HG03457 (cell line): ENCODE measurements around the gene ZCCHC14.
"Not testable (repeated sequence)": the region's sequence is repeated elsewhere in the genome, so short reads cannot be mapped to it uniquely, and the experiment has no call there.

ENCODE experiments used
- ATAC-seq: cut with Tn5 transposase; IDR thresholded peaks from one replicate; pipeline ENCODE4 v1.9.1; 2021; ENCODE audit warnings: moderate number of reproducible peaks; ENCODE audit not compliant: unreplicated experiment

The ZCCHC14 gene

DNA sequence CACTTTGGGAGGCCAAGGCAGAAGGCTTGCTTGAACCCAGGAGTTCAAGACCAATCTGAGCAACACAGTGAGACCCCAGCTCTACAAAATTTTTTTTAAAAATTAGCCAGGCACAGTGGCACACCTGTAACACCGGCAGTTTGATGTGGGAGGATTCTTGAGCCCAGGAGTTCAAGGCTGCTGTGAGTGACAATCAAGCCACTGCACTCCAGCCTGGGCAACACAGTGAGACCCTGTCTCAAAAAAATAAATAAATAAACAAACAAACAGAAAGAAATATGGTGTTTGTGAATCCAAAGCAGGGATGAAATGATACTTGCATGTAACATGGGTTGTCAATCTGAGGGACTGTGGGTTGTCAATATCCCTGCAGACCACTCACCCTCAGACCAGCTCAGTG, 125.9 kb downstream of the ZCCHC14 start:
- ATAC-seq: no peak

DNA sequence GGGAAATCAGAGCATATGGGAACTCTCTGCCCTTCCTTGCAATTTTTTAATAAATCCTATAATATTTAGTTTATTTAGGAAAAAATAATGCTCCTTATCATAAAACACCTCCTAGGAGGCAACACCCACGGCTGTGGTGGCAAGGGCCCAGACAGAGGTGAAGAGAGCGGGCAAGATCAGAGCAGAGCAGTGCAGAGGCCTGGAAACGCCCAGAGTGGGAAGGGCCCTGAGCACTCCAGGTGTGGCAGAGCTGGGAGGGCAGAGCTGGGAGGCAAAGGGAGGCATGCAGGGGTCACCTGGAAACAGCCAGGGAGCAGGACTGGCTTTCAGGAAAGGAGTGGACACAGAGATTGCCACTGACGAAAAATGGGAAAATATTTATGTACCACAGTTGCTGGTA, 126.5 kb downstream of the ZCCHC14 start:
- ATAC-seq: no peak

DNA sequence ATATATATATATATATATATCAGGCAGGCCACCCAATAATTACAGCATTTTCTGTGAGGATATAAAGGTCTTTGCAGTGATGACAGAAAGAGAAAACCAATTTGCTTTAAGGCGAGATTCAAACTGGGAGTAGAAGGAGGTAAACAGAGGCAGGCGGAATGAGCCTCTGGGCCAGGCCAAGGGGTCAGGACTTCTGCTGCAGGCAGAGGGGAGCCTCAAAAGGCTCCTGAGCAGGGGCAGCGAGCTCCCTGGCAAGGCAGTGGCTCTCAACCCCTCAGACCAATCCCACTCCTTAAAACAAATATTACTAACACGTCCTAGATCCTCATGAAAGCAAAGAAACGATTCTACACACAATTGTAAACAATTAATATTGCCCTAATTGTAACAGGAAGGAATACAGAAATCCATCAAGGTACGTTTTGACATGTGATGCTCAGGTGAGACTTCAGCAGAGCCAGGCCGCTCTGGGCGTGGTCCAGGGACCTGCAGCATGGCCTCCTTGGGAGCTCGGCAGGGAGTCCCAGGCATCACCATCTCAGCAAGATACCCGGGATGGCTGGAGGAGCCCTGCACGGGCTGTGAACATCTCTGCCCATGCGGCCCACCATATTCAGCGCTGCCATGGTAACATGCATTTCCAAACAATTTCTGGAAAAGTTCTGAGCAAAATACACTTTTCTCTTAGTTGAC, 127.7 kb downstream of the ZCCHC14 start:
- no peak for ATAC-seq

DNA sequence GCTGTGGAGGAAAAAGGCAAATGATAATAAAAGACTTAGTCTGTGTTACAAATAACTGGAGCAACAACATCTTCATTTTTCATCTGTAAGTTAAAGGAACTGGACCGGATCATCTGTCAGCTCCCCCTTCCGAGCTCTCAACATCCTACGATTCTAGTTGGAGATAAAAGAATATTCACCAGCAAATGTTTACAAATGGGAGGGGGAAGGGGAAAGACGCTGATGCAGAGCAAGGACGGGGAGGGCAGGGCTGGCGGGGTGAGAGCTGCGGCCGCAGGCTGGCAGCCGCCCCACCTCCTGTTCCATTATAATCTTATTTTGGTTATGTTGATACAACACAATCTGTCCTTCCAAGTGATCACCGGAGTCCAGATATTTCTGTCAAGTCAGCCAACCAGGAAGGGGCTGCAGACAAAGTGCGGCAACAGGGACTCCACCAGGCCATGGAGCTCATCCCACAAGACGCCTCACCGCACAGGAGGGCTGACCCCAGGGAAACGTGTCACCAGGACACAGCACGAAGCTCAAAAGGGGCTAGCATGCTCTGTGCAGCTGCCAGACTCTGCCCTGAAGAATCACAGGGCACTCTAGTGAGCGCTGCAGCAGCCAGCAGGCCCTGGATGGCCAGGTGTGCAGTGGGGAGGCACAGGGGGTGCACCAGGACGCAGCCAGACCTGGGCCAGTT, 128.9 kb downstream of the ZCCHC14 start:
- ATAC-seq: no peak

DNA sequence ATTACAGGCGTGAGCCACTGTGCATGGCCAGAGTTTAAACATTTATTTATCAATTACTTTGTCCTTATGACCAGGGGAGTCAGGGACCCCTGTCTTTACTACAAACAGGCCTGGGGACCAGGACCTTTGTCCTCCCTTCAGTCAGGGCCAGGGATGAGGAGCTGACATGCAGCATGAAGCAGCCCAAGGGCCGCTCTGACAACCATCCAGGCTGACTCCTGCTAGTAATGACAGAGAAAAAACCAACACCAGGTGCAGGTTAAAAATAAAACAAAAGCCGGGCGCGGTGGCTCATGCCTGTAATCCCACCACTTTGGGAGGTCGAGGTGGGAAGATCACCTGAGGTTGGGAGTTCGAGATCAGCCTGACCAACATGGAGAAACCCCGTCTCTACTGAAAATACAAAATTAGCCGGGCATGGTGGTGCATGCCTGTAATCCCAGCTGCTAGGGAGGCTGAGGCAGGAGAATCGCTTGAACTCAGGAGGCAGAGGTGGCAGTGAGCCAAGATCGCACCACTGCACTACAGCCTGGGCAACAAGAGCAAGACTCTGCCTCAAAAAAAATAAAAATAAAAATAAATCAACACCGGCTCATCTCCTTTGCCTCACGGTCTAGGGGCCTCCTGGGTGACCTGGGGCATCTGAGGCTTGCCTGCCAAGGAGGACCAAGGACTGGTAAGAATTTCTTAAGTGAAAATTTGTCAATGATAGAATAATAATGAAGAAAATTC, 129.8 kb downstream of the ZCCHC14 start:
- ATAC-seq: not testable (repeated sequence)

DNA sequence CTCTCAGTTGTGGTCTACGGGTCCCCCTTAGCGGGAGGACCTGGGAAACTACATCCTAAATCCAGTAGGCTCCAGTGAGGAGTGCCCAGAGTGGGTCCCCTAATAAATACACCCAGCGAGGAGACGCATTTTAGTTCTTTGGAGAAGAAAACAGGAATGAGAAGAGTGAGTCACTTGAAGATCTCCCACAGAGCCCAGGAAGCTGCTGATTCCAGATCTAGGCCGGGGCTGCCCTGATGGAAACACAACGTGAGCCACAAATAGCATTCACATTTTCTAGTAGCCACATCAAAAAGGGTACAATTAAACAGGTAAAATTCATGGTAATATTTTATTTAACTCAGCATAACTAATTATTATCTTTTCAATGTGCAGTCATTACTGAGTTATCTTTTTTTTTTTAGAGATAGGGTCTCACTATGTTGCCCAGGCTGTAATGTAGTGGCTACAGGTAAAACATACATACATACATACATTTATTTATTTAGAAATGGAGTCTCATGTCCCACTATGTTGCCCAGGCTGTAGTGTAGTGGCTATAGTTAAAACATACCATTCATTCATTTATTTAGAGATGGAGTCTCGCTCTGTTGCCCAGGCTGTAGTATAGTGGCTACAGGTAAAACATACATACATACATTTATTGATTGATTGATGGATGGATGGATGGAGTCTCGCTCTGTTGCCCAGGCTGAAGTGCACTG, 130.8 kb downstream of the ZCCHC14 start:
- no peak for ATAC-seq

DNA sequence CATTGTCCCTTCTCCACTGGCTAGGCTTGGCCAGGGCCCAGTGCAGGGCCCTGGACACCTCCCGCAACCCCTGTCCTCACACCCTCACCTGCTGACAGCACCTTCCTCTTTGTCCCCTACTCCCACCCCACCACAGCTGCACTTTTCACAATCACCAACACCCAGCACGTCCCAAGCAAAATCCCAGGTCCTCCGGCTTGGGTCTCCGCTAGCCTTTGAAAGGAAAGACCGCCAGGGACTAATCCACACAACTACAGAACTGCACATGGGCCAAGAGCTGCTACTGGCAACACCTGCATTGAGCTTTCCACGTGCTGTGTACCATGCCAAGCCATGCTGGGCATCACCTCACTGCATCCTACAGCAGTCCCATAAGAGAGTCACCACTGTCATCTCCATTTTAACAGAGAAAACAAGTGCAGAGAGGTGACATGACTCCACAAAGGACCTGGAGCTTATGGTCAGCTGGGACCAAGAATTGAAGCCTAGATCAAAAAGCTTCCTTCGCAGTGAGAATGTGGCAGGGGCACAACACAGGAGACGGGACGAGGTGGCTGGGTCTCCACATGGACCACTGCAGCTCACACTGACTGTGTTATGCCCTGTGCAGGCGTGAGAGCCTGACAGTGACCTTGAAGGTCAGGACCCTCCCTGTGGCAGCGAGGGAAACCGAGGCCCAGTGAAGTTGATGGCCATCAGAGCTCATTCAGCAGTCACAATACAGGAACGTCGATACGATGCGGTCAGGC, 131.8 kb downstream of the ZCCHC14 start:
- no peak for ATAC-seq

DNA sequence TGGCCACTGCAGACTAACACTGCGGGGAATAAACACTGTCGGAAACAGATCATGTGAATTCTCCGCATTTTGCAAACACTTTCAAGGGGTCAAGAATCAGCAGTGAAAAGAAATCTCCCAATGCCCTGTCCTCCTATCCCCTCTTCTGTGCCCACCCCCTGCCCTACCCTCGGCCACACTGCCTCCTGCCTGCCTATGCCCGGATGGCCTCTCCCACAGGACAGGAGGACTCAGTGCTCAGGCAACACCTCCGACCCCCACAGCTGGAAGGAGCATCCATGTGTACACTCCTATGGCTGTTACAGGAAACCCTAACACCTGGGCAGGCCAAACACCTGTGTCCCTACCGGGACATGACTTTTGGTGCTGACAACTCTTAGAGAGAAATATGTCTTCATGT, 133.7 kb downstream of the ZCCHC14 start:
- ATAC-seq: no peak

DNA sequence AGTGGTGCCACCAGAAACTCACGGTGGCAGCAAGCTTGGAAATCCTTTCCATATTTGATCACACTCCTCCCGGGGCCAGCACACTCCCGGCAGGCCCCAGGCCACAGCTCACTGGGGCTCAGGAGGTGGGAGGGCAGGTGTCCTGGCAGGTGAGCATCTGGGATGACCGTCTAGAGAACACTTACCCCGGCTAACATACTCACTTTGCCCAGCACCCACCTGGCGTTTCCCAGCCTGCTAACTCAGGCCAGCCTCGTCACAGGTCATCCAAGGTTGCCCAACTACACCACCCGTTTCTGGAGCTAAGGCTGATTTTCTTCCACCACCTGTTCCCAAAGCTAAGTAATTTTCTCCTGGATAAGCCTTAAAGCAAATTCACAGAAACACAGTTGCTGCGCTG, 134.1 kb downstream of the ZCCHC14 start:
- no peak for ATAC-seq

DNA sequence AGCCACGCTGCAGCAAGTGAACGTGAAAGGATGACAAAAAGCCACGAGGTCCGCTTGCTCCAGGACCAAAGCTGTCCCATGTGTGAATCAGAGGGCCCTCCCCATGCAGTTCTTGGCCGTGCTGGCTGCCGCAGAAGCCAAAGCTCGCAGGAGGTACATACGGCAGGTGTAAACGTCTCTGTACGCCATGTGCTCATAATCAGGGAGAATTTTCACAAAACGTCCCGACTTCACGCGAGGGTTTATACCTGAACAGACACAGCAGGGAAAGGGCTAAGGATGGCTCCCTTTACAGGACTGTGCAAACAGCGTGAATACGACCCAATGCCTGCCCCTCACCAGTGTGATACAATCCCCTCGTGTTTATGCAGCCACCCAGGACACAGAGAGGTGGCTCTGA, 134.6 kb downstream of the ZCCHC14 start:
- no peak for ATAC-seq

DNA sequence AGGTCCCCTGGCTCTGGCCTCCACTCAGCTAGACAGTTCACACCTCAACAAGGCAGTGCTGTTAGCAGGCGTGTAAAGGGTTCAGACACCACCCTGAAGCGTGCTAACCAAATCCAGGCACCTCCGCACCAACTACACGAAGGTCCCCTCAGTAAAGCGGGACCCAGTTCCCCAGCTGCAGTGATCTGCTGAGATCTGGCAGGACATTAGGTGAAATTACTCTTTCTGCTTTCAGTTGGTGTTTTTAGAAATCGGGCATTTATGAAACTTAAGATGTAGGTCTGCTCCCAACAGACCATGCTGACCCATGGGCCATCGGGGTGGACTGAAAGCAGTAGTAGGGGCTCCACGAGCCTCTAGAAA, 136.4 kb downstream of the ZCCHC14 start:
- ATAC-seq: no peak
